MM.1S (cell line): ENCODE data around the gene GPANK1.

Source experiments
- EZH2 ChIP-seq: fragments of 300-600 bp; sonication (generic); optimal IDR thresholded peaks from 2 replicates; pipeline ENCODE3; 2017; ENCODE audit warnings: low read depth, mild to moderate bottlenecking, antibody characterized with exemption, low read length, mixed read lengths
- TF ChIP-seq, protein P1 (sequence below): fragments of 300-600 bp; sonication (generic); IDR thresholded peaks from 2 replicates; pipeline ENCODE4 v1.5.1; 2016; ENCODE audit warnings: antibody characterized with exemption, low read length, mixed read lengths

DNA sequence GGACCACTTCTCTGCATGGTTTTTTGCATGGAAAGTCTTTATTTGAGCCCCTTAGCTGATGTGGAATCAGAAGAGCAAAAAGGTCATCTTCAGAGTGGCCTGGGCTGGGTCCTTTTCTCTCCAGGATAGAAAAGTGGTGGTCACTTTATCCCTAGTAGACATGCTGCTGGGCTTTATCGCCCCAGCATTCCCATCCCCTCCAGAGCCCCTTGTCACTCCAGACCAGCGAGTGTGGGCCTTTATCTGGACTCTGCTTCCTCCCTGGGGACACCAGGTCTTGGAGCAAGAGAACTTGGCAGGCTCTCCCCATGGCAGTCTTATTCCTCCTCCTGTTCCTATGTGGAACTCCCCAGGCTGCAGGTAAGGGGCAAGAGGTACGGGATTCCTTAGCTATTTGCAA lies 41.8 kb upstream of the GPANK1 start, which contains the start of gene LY6G6F:
- TF ChIP-seq, protein P1, sequence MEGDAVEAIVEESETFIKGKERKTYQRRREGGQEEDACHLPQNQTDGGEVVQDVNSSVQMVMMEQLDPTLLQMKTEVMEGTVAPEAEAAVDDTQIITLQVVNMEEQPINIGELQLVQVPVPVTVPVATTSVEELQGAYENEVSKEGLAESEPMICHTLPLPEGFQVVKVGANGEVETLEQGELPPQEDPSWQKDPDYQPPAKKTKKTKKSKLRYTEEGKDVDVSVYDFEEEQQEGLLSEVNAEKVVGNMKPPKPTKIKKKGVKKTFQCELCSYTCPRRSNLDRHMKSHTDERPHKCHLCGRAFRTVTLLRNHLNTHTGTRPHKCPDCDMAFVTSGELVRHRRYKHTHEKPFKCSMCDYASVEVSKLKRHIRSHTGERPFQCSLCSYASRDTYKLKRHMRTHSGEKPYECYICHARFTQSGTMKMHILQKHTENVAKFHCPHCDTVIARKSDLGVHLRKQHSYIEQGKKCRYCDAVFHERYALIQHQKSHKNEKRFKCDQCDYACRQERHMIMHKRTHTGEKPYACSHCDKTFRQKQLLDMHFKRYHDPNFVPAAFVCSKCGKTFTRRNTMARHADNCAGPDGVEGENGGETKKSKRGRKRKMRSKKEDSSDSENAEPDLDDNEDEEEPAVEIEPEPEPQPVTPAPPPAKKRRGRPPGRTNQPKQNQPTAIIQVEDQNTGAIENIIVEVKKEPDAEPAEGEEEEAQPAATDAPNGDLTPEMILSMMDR, result no peak
- no peak for TF ChIP-seq EZH2
